WTC11 (cell line): Measurements from ENCODE around the gene CD180. TPM values are rescaled to one million over a fixed set of nuclear protein-coding genes. Genes with fewer than 3 reads are reported as not detected.

ENCODE experiments used
- ATAC-seq: fragments of 200-7000 bp; cut with Tn5 transposase; 2 replicates; pipeline ENCODE4 v1.10.0; 2021; ENCODE audit warnings: mild to moderate bottlenecking, moderate library complexity
- CTCF ChIA-PET: fragments of 300-600 bp; sonication (Branson Sonifier 250); formaldehyde crosslinking; loops from one replicate; lab custom pipeline; 2021; ENCODE audit warnings: antibody characterized with exemption; lab: Charles Lee
- POLR2A ChIA-PET: fragments of 350-600 bp; sonication (Branson Sonifier 250); formaldehyde crosslinking; loops from one replicate; lab custom pipeline; 2021; ENCODE audit warnings: antibody characterized with exemption; lab: Charles Lee
- DNase-seq: peaks from one replicate; pipeline ENCODE4 v3.0.0; 2021; ENCODE audit warnings: low spot score
- H3K27ac Mint-ChIP-seq: 2 replicates; pipeline ENCODE4 v1.8.0; 2021; ENCODE audit warnings: mixed read lengths
- H3K27me3 Mint-ChIP-seq: 2 replicates; pipeline ENCODE4 v1.8.0; 2021; ENCODE audit warnings: low read depth, mild to moderate bottlenecking, moderate library complexity, mixed read lengths
- H3K36me3 Mint-ChIP-seq: 2 replicates; pipeline ENCODE4 v1.8.0; 2021; ENCODE audit warnings: mixed read lengths
- H3K4me1 Mint-ChIP-seq: 2 replicates; pipeline ENCODE4 v1.8.0; 2022; ENCODE audit warnings: mixed read lengths
- H3K4me3 Mint-ChIP-seq: 2 replicates; pipeline ENCODE4 v1.8.0; 2021; ENCODE audit warnings: mild to moderate bottlenecking, moderate library complexity, mixed read lengths
- H3K9me3 Mint-ChIP-seq: 2 replicates; pipeline ENCODE4 v1.8.0; 2021; ENCODE audit warnings: mixed read lengths
- ATF1 ChIP-seq: sonication (generic); formaldehyde crosslinking; IDR thresholded peaks from 2 replicates; pipeline ENCODE4 v1.8.1; 2023; ENCODE audit warnings: mild to moderate bottlenecking, moderate library complexity, missing genetic modification reagents
- EMX1 ChIP-seq: fragments of 250-450 bp; sonication (Bioruptor Pico); IDR thresholded peaks from 2 replicates; pipeline ENCODE4 v1.8.0; 2021; ENCODE audit warnings: mild to moderate bottlenecking
- ESRRA ChIP-seq: sonication (generic); formaldehyde crosslinking; IDR thresholded peaks from 2 replicates; pipeline ENCODE4 v1.8.1; 2022; ENCODE audit warnings: mild to moderate bottlenecking, missing genetic modification reagents, borderline replicate concordance
- ETV6 ChIP-seq: sonication (generic); formaldehyde crosslinking; IDR thresholded peaks from 2 replicates; pipeline ENCODE4 v1.8.1; 2022; ENCODE audit warnings: mild to moderate bottlenecking, missing genetic modification reagents
- IRF2 ChIP-seq: sonication (generic); formaldehyde crosslinking; IDR thresholded peaks from 2 replicates; pipeline ENCODE4 v1.8.0; 2022; ENCODE audit warnings: low read depth, missing genetic modification reagents, borderline replicate concordance
- JAZF1 ChIP-seq: fragments of 250-450 bp; sonication (Bioruptor Pico); IDR thresholded peaks from 2 replicates; pipeline ENCODE4 v1.9.0; 2021; ENCODE audit warnings: moderate library complexity, mild to moderate bottlenecking, inconsistent platforms
- KAT7 ChIP-seq: sonication (generic); formaldehyde crosslinking; IDR thresholded peaks from 2 replicates; pipeline ENCODE4 v1.8.1; 2023; ENCODE audit warnings: missing genetic modification reagents, mild to moderate bottlenecking, borderline replicate concordance
- NFATC4 ChIP-seq: fragments of 250-450 bp; sonication (Bioruptor Pico); IDR thresholded peaks from 2 replicates; pipeline ENCODE4 v1.9.0; 2021; ENCODE audit warnings: mild to moderate bottlenecking
- NR2C2 ChIP-seq: sonication (generic); formaldehyde crosslinking; IDR thresholded peaks from 2 replicates; pipeline ENCODE4 v1.8.0; 2022; ENCODE audit warnings: mild to moderate bottlenecking, missing genetic modification reagents
- PRRX2 ChIP-seq: fragments of 250-450 bp; sonication (Bioruptor Pico); IDR thresholded peaks from 2 replicates; pipeline ENCODE4 v1.8.0; 2021; ENCODE audit warnings: mild to moderate bottlenecking
- RORB ChIP-seq: fragments of 250-450 bp; sonication (Bioruptor Pico); IDR thresholded peaks from 2 replicates; pipeline ENCODE4 v1.9.0; 2021; ENCODE audit warnings: mild to moderate bottlenecking
- TCF7 ChIP-seq: sonication (generic); formaldehyde crosslinking; IDR thresholded peaks from 2 replicates; pipeline ENCODE4 v1.8.0; 2022; ENCODE audit warnings: mild to moderate bottlenecking, low read depth, missing genetic modification reagents, moderate library complexity
- TP53 ChIP-seq: sonication (generic); formaldehyde crosslinking; IDR thresholded peaks from 2 replicates; pipeline ENCODE4 v1.8.1; 2023; ENCODE audit warnings: mild to moderate bottlenecking, missing genetic modification reagents
- ZNF232 ChIP-seq: sonication (generic); formaldehyde crosslinking; IDR thresholded peaks from 2 replicates; pipeline ENCODE4 v1.8.0; 2022; ENCODE audit warnings: mild to moderate bottlenecking, missing genetic modification reagents
- ZNF416 ChIP-seq: fragments of 250-450 bp; sonication (Bioruptor Pico); IDR thresholded peaks from 2 replicates; pipeline ENCODE4 v1.9.0; 2021; ENCODE audit warnings: mild to moderate bottlenecking, inconsistent platforms
- ZNF671 ChIP-seq: fragments of 250-450 bp; sonication (Bioruptor Pico); IDR thresholded peaks from 2 replicates; pipeline ENCODE4 v1.8.0; 2021; ENCODE audit warnings: mild to moderate bottlenecking
- total RNA-seq: library from RNA; stranded (reverse); gene quantifications from 3 replicates; pipeline ENCODE4 v1.2.3, GENCODE V29; 2021
- TF ChIP-seq, protein P1 (sequence below): sonication (generic); formaldehyde crosslinking; IDR thresholded peaks from 2 replicates; pipeline ENCODE4 v1.8.1; 2022; ENCODE audit warnings: mild to moderate bottlenecking, moderate library complexity, missing genetic modification reagents
- TF ChIP-seq, protein P2 (sequence below): sonication (generic); formaldehyde crosslinking; IDR thresholded peaks from 2 replicates; pipeline ENCODE4 v1.8.0; 2022; ENCODE audit warnings: mild to moderate bottlenecking, missing genetic modification reagents
- TF ChIP-seq, protein P3 (sequence below): sonication (generic); formaldehyde crosslinking; IDR thresholded peaks from 2 replicates; pipeline ENCODE4 v1.8.1; 2023; ENCODE audit warnings: mild to moderate bottlenecking, missing genetic modification reagents, moderate library complexity
- TF ChIP-seq, protein P4 (sequence below): fragments of 250-450 bp; sonication (Bioruptor Pico); IDR thresholded peaks from 2 replicates; pipeline ENCODE4 v1.9.0; 2021; ENCODE audit warnings: mild to moderate bottlenecking
- TF ChIP-seq, protein P5 (sequence below): sonication (generic); formaldehyde crosslinking; IDR thresholded peaks from 2 replicates; pipeline ENCODE4 v1.8.0; 2023; ENCODE audit warnings: missing genetic modification reagents, mild to moderate bottlenecking, borderline replicate concordance

CD180 gene
- total RNA-seq, 1 experiment from 2014 or later = not detected

DNA sequence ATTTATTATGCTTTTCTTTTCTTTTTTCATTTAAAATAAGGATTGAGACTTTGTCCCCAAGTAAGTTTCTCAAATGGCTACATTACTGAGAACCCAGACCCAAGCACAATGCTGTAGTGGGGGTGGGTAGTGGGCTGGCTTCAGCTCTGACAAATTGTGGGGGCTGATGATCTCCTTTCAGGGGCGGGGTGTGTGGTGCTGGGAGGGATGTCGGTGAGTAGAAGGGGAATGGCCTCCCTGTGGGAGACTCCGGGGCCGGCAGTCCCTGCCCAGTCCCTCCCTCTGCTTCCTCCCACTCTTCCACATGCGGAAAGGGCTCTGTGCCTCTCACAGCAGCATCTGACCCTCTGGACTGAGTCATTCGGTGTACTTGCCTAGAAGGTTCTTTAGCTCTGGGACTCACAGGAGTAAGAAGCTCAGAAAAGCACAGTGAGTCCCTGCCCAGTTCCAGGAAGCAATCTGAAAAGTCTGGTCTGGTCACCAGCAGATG is 14.3 kb downstream of the CD180 start:
- peaks cover 24% of the 10 kb centered on the region for H3K4me1 Mint-ChIP-seq
- peak overlapping the region; percentile 4; the same call in 1 of the 2 replicates for H3K27ac Mint-ChIP-seq
- CTCF ChIA-PET = interaction anchor here (1.1 kb wide), 1 partner anchor 16 kb away, joined by 4 read pairs; no protein-coding TSS in a partner anchor
- peaks cover 10% of the 10 kb centered on the region for H3K27me3 Mint-ChIP-seq
- peaks cover 12% of the 10 kb centered on the region for H3K9me3 Mint-ChIP-seq
- DNase-seq = peak; percentile 36
- ATAC-seq = peak; percentile 98
- TF ChIP-seq TCF7 (CRISPR knock-in tag) (no peak), ZNF232 (CRISPR knock-in tag) (0 out of 2 replicates have a peak, but pooled peaks have one; percentile 20), NR2C2 (CRISPR knock-in tag) (no peak), JAZF1 (CRISPR knock-in tag) (no peak), NFATC4 (CRISPR knock-in tag) (no peak), RORB (CRISPR knock-in tag) (no peak), TP53 (CRISPR knock-in tag) (no peak), ESRRA (CRISPR knock-in tag) (no peak)
- peaks cover 3% of the 10 kb centered on the region for H3K36me3 Mint-ChIP-seq
- POLR2A ChIA-PET = no interaction called here
- peak overlapping the region; percentile 16; the same call in 1 of the 2 replicates for H3K4me3 Mint-ChIP-seq

DNA sequence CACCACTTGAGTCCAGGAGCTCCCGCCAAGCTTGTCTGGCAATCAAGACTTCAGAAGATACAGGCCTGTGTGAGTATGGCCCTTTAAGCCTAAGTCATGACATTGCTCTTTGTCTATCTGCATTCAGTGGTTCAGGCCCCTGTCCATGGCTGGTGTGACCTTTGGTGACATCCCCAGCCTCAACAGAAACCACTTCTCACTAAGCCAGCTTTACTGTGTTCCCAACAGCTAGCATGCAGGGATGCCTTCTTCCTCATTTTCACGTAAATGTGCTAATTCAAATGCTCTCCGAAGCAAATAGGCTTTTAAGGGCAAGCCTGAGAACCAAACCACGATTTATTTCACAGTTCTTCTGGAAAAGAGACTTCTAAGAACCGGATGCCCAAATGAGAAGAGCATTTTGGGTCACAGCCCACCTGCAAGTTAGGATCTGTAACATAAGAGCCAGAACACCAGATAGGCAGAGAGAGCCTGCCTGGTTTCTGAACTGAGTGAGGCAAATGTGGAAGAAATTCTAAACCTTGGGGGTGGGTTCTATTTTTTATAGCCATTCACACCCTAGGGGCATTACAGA is 14.9 kb downstream of the CD180 start:
- POLR2A ChIA-PET = no interaction called here
- no peak for DNase-seq
- CTCF ChIA-PET = interaction anchor here (1.4 kb wide), 1 partner anchor 15 kb away, joined by 6 read pairs; no protein-coding TSS in a partner anchor
- TF ChIP-seq ZNF671 (no peak), KAT7 (CRISPR knock-in tag) (no peak), IRF2 (CRISPR knock-in tag) (no peak), ATF1 (CRISPR knock-in tag) (no peak), ZNF416 (no peak), JAZF1 (CRISPR knock-in tag) (no peak), PRRX2 (CRISPR knock-in tag) (no peak), ETV6 (CRISPR knock-in tag) (no peak), EMX1 (no peak)
- TF ChIP-seq, protein P1, sequence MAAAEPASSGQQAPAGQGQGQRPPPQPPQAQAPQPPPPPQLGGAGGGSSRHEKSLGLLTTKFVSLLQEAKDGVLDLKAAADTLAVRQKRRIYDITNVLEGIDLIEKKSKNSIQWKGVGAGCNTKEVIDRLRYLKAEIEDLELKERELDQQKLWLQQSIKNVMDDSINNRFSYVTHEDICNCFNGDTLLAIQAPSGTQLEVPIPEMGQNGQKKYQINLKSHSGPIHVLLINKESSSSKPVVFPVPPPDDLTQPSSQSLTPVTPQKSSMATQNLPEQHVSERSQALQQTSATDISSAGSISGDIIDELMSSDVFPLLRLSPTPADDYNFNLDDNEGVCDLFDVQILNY (CRISPR knock-in tag) = no peak
- TF ChIP-seq, protein P2, sequence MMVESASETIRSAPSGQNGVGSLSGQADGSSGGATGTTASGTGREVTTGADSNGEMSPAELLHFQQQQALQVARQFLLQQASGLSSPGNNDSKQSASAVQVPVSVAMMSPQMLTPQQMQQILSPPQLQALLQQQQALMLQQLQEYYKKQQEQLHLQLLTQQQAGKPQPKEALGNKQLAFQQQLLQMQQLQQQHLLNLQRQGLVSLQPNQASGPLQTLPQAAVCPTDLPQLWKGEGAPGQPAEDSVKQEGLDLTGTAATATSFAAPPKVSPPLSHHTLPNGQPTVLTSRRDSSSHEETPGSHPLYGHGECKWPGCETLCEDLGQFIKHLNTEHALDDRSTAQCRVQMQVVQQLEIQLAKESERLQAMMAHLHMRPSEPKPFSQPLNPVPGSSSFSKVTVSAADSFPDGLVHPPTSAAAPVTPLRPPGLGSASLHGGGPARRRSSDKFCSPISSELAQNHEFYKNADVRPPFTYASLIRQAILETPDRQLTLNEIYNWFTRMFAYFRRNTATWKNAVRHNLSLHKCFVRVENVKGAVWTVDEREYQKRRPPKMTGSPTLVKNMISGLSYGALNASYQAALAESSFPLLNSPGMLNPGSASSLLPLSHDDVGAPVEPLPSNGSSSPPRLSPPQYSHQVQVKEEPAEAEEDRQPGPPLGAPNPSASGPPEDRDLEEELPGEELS (CRISPR knock-in tag) = no peak
- TF ChIP-seq, protein P3, sequence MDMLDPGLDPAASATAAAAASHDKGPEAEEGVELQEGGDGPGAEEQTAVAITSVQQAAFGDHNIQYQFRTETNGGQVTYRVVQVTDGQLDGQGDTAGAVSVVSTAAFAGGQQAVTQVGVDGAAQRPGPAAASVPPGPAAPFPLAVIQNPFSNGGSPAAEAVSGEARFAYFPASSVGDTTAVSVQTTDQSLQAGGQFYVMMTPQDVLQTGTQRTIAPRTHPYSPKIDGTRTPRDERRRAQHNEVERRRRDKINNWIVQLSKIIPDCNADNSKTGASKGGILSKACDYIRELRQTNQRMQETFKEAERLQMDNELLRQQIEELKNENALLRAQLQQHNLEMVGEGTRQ (CRISPR knock-in tag) = no peak
- TF ChIP-seq, protein P4, sequence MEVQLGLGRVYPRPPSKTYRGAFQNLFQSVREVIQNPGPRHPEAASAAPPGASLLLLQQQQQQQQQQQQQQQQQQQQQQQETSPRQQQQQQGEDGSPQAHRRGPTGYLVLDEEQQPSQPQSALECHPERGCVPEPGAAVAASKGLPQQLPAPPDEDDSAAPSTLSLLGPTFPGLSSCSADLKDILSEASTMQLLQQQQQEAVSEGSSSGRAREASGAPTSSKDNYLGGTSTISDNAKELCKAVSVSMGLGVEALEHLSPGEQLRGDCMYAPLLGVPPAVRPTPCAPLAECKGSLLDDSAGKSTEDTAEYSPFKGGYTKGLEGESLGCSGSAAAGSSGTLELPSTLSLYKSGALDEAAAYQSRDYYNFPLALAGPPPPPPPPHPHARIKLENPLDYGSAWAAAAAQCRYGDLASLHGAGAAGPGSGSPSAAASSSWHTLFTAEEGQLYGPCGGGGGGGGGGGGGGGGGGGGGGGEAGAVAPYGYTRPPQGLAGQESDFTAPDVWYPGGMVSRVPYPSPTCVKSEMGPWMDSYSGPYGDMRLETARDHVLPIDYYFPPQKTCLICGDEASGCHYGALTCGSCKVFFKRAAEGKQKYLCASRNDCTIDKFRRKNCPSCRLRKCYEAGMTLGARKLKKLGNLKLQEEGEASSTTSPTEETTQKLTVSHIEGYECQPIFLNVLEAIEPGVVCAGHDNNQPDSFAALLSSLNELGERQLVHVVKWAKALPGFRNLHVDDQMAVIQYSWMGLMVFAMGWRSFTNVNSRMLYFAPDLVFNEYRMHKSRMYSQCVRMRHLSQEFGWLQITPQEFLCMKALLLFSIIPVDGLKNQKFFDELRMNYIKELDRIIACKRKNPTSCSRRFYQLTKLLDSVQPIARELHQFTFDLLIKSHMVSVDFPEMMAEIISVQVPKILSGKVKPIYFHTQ (CRISPR knock-in tag) = no peak
- TF ChIP-seq, protein P5, sequence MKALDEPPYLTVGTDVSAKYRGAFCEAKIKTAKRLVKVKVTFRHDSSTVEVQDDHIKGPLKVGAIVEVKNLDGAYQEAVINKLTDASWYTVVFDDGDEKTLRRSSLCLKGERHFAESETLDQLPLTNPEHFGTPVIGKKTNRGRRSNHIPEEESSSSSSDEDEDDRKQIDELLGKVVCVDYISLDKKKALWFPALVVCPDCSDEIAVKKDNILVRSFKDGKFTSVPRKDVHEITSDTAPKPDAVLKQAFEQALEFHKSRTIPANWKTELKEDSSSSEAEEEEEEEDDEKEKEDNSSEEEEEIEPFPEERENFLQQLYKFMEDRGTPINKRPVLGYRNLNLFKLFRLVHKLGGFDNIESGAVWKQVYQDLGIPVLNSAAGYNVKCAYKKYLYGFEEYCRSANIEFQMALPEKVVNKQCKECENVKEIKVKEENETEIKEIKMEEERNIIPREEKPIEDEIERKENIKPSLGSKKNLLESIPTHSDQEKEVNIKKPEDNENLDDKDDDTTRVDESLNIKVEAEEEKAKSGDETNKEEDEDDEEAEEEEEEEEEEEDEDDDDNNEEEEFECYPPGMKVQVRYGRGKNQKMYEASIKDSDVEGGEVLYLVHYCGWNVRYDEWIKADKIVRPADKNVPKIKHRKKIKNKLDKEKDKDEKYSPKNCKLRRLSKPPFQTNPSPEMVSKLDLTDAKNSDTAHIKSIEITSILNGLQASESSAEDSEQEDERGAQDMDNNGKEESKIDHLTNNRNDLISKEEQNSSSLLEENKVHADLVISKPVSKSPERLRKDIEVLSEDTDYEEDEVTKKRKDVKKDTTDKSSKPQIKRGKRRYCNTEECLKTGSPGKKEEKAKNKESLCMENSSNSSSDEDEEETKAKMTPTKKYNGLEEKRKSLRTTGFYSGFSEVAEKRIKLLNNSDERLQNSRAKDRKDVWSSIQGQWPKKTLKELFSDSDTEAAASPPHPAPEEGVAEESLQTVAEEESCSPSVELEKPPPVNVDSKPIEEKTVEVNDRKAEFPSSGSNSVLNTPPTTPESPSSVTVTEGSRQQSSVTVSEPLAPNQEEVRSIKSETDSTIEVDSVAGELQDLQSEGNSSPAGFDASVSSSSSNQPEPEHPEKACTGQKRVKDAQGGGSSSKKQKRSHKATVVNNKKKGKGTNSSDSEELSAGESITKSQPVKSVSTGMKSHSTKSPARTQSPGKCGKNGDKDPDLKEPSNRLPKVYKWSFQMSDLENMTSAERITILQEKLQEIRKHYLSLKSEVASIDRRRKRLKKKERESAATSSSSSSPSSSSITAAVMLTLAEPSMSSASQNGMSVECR (CRISPR knock-in tag) = no peak
- TF ChIP-seq, all 79 proteins: peak for 0
- ATAC-seq = peak; percentile 52
- peaks cover 10% of the 10 kb centered on the region for H3K27me3 Mint-ChIP-seq
- peak overlapping the region; percentile 79 for H3K27ac Mint-ChIP-seq
- H3K9me3 Mint-ChIP-seq = peaks cover 18% of the 10 kb centered on the region
- H3K4me1 Mint-ChIP-seq = peaks cover 24% of the 10 kb centered on the region
- H3K4me3 Mint-ChIP-seq = no peak overlapping the region
- peaks cover 8% of the 10 kb centered on the region for H3K36me3 Mint-ChIP-seq
